HG03457 (cell line): ENCODE measurements around the gene CDPF1.

Experiments used
- ATAC-seq: cut with Tn5 transposase; IDR thresholded peaks from one replicate; pipeline ENCODE4 v1.9.1; 2021; ENCODE audit warnings: moderate number of reproducible peaks; ENCODE audit not compliant: unreplicated experiment

Gene CDPF1

GRCh38 chr22:46259374-46259773 lies 9.3 kb upstream of the CDPF1 start:
- no peak for ATAC-seq

DNA sequence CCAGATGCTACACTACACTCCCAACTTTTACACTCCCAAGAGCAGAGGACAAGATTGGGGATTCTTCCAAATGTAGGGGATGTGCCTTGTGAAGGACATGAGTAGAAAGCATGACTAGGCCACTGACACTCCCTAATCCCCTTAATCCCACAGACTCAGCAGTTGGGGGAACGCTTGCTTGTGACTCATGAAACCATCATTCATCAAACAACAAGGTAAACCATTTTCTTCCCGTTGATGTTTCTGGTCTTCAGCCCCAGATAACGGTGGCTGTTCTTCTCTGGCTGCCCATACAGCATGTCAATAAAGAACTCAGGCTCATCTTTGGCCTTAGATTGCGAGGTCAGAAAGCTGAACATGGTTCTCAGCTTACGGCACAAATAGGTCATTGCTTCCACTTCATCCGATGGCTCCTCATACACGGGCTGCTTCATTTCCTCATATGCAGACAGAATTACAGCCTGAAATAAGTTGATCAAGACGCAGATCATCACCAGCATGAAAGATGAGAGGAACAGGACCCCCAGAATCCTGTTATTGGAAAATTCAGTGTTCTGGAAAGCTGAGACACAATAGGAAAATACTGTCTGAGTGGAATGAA lies 6.4 kb upstream of the CDPF1 start:
- ATAC-seq = no peak

DNA sequence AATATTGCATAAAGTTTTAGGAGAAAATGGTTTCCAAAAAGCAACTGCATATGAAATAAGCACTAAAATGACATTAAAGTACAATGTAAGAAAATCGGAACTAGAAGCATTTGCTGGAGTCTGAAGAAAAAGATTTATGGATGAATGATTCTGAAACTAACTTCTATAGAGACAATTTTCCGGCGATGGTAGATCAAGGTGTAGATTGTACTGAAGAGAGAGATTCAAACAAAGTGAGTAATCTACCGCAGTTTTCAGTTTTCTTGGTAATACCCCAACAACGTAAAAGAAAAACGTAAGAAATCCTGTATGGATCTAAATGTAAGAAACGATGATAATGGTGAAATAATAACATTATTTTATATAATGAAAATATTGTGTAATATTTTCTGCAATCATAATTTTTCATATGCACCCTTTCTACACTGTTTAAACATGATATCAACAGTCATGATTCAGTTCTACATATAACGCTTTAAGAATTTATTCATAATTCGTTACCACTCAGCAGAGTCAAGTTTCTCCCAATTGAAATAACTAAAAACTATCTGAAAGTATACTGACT lies 1.8 kb upstream of the CDPF1 start:
- no peak for ATAC-seq

DNA sequence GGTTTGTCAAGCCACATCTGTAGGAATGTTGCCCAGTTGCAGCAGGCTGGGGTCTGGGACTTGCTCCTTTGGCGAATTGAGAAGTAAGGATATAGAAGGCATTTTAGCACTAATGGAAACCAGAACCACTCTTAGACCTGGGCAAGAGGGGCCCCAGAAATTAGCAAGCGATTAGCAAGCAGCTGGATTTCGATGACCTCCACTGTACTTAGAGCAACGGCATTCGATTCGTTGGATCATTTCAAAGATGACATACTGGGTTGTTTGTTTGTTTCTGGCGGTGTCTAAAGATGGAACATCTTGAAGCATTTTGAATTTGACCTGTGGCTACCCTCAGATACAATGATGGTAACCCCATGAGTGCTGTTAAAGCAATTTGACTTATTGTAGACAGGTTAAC lies 1.2 kb upstream of the CDPF1 start:
- ATAC-seq = no peak

DNA sequence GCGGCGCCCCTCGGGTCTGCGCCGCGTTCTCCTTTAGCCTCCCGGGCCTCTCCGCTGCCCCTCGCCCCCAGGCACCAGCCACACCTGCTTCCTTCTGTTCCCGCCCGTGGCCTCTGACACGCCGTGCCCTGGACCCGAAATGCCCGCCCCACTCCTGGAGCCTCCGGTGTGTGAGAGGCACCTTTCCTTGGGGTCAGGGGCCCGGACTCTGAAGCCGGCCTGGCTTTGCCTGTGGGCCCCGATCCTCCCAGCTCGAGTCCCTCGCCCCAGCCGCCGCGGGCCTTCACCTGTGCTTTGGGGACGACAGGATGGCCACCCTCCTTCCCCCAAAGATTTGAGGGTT lies 661 bp upstream of the CDPF1 start:
- no peak for ATAC-seq

DNA sequence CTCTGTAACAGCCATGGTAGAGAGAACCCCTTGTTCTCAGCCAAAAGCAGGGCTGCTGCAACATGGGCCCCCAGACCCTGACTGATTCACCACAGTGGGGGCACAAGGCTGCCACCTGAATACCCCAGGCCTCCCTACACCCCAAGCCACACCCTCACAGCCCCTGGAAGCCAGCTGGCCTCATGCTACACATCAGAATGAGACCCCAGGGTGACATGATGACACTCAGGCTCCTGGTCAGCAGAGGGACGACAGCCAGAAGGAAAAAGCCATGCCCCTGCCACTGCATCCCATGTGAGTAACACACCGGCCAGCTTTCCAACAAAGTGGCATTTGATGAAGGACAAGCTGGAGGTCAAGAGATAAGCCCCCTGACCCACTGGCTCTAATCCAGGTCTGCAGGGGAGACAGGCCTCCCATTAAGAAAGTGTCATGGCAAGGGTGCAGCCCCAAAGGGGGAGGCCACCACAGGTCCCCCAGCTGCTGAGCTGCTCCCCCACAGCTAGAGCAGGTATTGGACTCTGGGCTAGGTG lies 2.6 kb downstream of the CDPF1 start:
- no peak for ATAC-seq

GRCh38 chr22:46246178-46246577 lies 3.9 kb downstream of the CDPF1 start:
- ATAC-seq = no peak

GRCh38 chr22:46245511-46245910 lies 4.6 kb downstream of the CDPF1 start:
- ATAC-seq = no peak

GRCh38 chr22:46244771-46245170 lies 5.3 kb downstream of the CDPF1 start:
- no peak for ATAC-seq

DNA sequence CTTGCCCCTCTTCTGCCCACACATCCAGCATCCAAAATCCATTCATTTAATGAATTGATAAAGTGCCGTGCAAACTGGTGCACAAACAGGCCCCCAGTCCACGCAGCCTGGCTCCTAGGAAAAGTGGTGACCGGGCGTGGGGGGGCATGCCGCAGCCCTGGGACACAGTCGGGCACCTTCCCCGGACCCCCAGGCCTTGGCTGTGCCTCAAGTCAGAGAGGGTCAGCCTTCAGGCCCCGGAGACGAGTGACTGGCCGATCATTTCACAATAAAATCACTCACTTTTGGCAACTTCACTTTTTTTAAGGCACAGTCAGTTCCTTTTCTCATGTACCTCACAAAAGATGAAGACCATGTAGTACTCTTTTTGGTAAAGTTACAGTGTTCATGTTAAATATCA lies 8.0 kb downstream of the CDPF1 start:
- ATAC-seq = no peak

DNA sequence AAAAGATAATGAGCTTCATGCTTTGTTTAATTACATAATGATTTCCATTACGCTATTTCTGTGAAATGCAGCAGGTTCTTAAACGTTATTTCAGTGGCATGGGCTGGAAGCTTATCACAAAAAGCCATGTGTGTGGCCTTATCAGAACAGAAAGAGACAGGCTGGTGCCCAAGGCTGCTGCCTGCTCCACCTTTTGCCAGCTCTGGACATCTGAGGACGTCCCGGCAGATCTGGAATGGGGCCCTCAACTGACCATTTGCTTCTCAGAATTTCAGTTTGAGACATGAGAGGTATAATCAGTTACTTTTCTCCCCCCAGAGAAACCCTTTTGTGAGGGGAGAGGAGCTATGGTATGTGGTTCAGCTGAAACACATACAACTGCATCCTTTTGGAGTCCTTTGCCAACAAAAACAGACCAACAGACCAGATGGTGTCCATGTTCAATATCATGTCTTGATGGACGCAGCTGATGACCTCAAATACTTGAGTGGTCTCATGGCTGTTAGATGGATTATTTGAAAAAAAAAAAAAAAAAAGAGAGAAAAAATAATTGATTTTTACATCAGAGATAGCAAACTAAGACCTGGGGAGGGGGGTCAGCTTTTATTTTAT lies 8.6 kb downstream of the CDPF1 start:
- ATAC-seq = no peak

DNA sequence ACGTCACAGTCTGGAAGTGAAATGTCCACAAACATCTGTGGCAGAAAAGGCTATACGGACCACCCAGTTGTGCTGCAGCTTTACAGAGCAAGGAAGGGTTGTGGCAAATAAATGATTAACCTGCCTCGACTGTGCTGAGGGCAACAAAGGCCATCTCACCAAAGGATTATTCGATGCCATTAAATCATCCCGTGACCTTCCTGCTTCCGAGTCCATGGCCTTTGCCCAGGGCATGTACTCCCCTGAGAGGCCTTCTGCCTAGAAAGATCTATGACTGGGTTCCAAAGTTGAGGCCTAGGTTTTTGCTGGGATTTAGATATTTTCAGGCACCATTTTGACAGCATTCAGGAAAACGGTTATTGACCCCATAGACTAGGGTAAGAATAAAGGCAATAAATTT lies 9.2 kb downstream of the CDPF1 start:
- no peak for ATAC-seq

GRCh38 chr22:46240506-46240905 lies 9.6 kb downstream of the CDPF1 start:
- ATAC-seq = no peak

DNA sequence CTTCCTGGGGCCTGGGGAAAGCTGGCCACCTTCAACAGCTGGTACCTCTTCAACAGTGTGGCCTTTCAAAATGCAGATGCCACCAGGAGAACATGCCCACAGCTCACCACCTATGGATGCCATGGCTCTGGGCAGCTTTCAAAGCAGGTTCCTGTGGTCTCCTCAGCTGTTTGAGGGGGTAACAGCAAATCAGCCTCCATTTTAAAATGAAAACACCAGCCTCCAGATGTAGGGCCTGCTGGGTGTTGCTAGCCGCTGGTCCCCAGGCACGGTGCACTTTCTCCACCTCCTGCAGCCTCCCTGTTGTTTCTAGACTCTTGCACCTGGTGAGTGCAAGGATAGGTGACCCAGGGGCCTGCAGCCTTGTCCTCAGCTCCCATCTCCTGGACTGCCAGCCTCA lies 10.0 kb downstream of the CDPF1 start:
- ATAC-seq = no peak

- ATAC-seq = no peak
Measured at GRCh38 chr22:46239261-46240048, 10.6 kb downstream of the CDPF1 start.

DNA sequence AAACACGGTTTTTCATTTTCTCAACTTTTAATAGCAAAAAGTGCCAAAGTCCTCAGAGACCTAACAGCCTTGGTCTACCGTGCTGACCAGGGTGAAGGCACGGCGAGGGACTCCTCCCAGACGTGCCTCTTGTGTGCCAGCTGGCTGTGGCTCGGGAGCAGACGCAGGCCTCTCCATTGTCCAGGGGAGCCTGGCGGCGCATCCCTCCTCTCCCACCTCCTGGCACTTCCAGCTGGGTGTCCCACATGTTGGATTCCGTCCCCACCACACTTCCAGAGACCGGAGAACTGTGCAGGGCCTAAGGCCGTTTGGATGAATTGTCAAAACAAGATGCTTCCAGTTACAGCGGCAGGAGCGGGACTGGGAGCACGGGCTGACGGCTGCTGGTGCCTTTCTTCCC lies 11.6 kb downstream of the CDPF1 start:
- no peak for ATAC-seq

- ATAC-seq = no peak
Measured at GRCh38 chr22:46237453-46238124, 12.5 kb downstream of the CDPF1 start.

GRCh38 chr22:46234969-46235368 lies 15.1 kb downstream of the CDPF1 start:
- no peak for ATAC-seq

- ATAC-seq = no peak
Measured at GRCh38 chr22:46233231-46233630, 16.9 kb downstream of the CDPF1 start.

DNA sequence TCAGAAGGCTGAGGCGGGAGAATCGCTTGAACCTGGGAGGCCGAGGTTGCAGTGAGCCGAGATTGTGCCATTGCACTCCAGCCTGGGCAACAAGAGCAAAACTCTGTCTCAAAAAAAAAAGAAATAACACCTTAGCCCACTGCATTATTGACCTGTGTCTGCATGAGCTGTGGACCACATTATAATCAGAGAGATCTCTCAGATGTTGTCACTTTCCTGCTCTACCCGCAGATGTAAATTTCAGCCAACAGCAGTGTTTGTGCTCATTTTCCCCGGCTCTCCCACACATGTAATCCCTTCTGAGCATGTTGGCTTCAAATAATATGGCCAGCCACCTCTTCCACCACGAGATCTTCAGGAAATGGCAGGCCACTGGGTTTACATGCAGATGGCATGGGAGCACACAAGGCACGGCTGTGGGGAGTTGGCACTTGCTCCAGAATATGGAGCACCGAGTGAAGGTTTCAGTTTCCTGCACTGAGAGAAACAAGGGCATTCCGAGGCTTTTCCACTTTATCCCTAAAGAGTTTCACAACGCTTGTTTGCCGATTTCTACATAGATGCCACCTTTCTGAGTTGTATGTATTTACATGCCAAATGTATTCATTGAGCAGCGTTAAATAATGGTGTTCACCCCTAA lies 19.7 kb downstream of the CDPF1 start:
- no peak for ATAC-seq

DNA sequence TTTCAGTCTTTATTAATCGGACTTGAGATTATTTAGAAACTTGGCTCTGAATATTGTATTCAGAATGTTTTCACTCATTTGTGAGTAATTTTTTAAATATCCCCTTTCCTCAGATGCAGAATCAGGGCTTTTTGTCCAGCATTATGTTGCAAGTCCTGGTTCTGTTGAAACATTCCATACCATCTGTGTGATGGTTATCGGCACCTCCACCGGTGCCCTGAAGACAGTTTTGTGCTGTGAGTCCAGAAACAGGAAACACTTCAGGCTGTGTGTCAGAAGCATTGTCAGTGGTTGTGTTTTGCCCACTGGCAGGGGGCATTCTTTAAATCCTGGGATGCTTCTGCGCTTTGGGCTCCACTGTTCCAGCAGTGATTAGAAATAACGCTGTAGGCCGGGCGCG lies 20.4 kb downstream of the CDPF1 start:
- ATAC-seq = no peak
